Karpas-422 (cell line): ENCODE data around the gene EPG5. TPM values are rescaled to one million over a fixed set of nuclear protein-coding genes. Genes with fewer than 3 reads are reported as not detected.
A peak's percentile ranks its signal among the peaks of the same experiment; 100 is the strongest.
"Not testable (repeated sequence)": the region's sequence is repeated elsewhere in the genome, so short reads cannot be mapped to it uniquely, and the experiment has no call there.

Experiments
- DNase-seq: peaks from one replicate; pipeline ENCODE4 v3.0.0-alpha.2; 2015
- H2AFZ ChIP-seq: fragments of 200-600 bp; sonication (generic); 2 replicates; pipeline ENCODE4 v1.6.1; 2014; ENCODE audit warnings: antibody characterized with exemption, low read length, mixed read lengths
- H3K27ac ChIP-seq: fragments of 200-600 bp; sonication (generic); 2 replicates; pipeline ENCODE4 v1.5.1; 2014; ENCODE audit warnings: mild to moderate bottlenecking, low read length, moderate library complexity
- H3K27me3 ChIP-seq: fragments of 200-600 bp; sonication (generic); 2 replicates; pipeline ENCODE4 v1.6.1; 2014; ENCODE audit warnings: low read length, mixed read lengths
- H3K36me3 ChIP-seq: fragments of 200-600 bp; sonication (generic); 2 replicates; pipeline ENCODE4 v1.6.1; 2014; ENCODE audit warnings: low read length, mixed read lengths; ENCODE audit not compliant: insufficient read depth
- H3K4me1 ChIP-seq: fragments of 200-600 bp; sonication (generic); 2 replicates; pipeline ENCODE4 v1.6.1; 2014; ENCODE audit warnings: mild to moderate bottlenecking, low read length, mixed read lengths
- H3K4me2 ChIP-seq: fragments of 200-600 bp; sonication (generic); 2 replicates; pipeline ENCODE4 v1.6.1; 2014; ENCODE audit warnings: low read length, low read depth, mild to moderate bottlenecking; ENCODE audit not compliant: poor library complexity, severe bottlenecking
- H3K4me3 ChIP-seq: fragments of 200-600 bp; sonication (generic); 2 replicates; pipeline ENCODE4 v1.5.1; 2014; ENCODE audit warnings: mild to moderate bottlenecking, antibody characterized with exemption, low read length, mixed read lengths
- H3K79me2 ChIP-seq: fragments of 200-600 bp; sonication (generic); 2 replicates; pipeline ENCODE4 v1.6.1; 2014; ENCODE audit warnings: mild to moderate bottlenecking, low read length, mixed read lengths
- H3K9ac ChIP-seq: fragments of 200-600 bp; sonication (generic); 2 replicates; pipeline ENCODE4 v1.6.0; 2014; ENCODE audit warnings: low read length
- H3K9me2 ChIP-seq: fragments of 200-600 bp; sonication (generic), shearing (Covaris generic); replicated peaks from 2 replicates; pipeline ENCODE4 v1.6.0; 2014; ENCODE audit warnings: mild to moderate bottlenecking, low read length, moderate library complexity; ENCODE audit not compliant: insufficient read depth
- H3K9me3 ChIP-seq: fragments of 300-700, 200-600 bp; sonication (generic); 2 replicates; pipeline ENCODE4 v1.6.1; 2014; ENCODE audit warnings: low read length, mixed read lengths
- H4K20me1 ChIP-seq: fragments of 200-600 bp; sonication (generic); 2 replicates; pipeline ENCODE4 v1.6.1; 2014; ENCODE audit warnings: mild to moderate bottlenecking, antibody characterized with exemption, low read length, low read depth; ENCODE audit not compliant: insufficient read depth
- total RNA-seq: library from RNA; depleted of rRNA; stranded (reverse); fragments of >200 nt; shearing (Covaris generic); gene quantifications from 2 replicates; pipeline ENCODE4 v1.2.3, GENCODE V29; 2014; ENCODE audit warnings: low replicate concordance

EPG5 gene
- total RNA-seq, 1 experiment from 2014 or later: 33.2 TPM

- no peak overlapping the region for H3K27ac ChIP-seq
- 0 out of 2 replicates have a peak overlapping the region, but pooled peaks have one; percentile 13 for H3K9ac ChIP-seq
- H3K79me2 ChIP-seq: no peaks in the 10 kb centered on the region
- no peaks in the 10 kb centered on the region for H3K9me2 ChIP-seq
- no peaks in the 10 kb centered on the region for H3K9me3 ChIP-seq
- H4K20me1 ChIP-seq: no peaks in the 10 kb centered on the region
- no peaks in the 10 kb centered on the region for H3K27me3 ChIP-seq
- H3K4me2 ChIP-seq: peak overlapping the region; percentile 43
- H3K4me1 ChIP-seq: peaks cover 55% of the 10 kb centered on the region
- DNase-seq: no peak
- no peak overlapping the region for H2AFZ ChIP-seq
- H3K36me3 ChIP-seq: no peaks in the 10 kb centered on the region
- H3K4me3 ChIP-seq: no peak overlapping the region
Measured at GRCh38 chr18:45829855-45830254, 137.3 kb downstream of the EPG5 start.

- no peak overlapping the region for H2AFZ ChIP-seq
- no peak overlapping the region for H3K4me3 ChIP-seq
- H3K9me3 ChIP-seq: no peaks in the 10 kb centered on the region
- H3K9me2 ChIP-seq: no peaks in the 10 kb centered on the region
- 0 out of 2 replicates have a peak overlapping the region, but pooled peaks have one; percentile 13 for H3K9ac ChIP-seq
- DNase-seq: no peak
- H4K20me1 ChIP-seq: no peaks in the 10 kb centered on the region
- H3K4me2 ChIP-seq: peak overlapping the region; percentile 43
- peaks cover 54% of the 10 kb centered on the region for H3K4me1 ChIP-seq
- H3K36me3 ChIP-seq: no peaks in the 10 kb centered on the region
- H3K27me3 ChIP-seq: no peaks in the 10 kb centered on the region
- no peak overlapping the region for H3K27ac ChIP-seq
- H3K79me2 ChIP-seq: no peaks in the 10 kb centered on the region
Measured at GRCh38 chr18:45828917-45829811, 138.0 kb downstream of the EPG5 start.

- H3K4me3 ChIP-seq, H3K27ac ChIP-seq, H3K27me3 ChIP-seq, H3K4me2 ChIP-seq, H4K20me1 ChIP-seq, H2AFZ ChIP-seq, H3K79me2 ChIP-seq, H3K9me2 ChIP-seq, H3K9ac ChIP-seq, H3K9me3 ChIP-seq, H3K36me3 ChIP-seq: not testable (repeated sequence)
- peak; percentile 2 for DNase-seq
- H3K4me1 ChIP-seq: peaks cover 50% of the 10 kb centered on the region
Measured at GRCh38 chr18:45826716-45827115, 140.4 kb downstream of the EPG5 start.

GRCh38 chr18:45826084-45826483, 141.0 kb downstream of the EPG5 start:
- Histone ChIP-seq H3K79me2 (no peaks in the 10 kb centered on the region), H3K4me1 (peaks cover 53% of the 10 kb centered on the region)

GRCh38 chr18:45825258-45826044, 141.7 kb downstream of the EPG5 start, which contains the start of gene SIGLEC15:
TSS of gene SIGLEC15 (plus strand) at chr18:45825675. CDS start at chr18:45825729, 54 bp downstream.
- peak within 1 kb of the TSS; percentile 38 for H3K4me2 ChIP-seq
- no peaks in the 10 kb centered on the region for H3K36me3 ChIP-seq
- no peaks in the 10 kb centered on the region for H4K20me1 ChIP-seq
- no peaks in the 10 kb centered on the region; the same call in 1 of the 2 replicates for H3K27me3 ChIP-seq
- H3K9me2 ChIP-seq: no peaks in the 10 kb centered on the region
- DNase-seq: no peak
- no peak within 1 kb of the TSS for H3K27ac ChIP-seq
- peak within 1 kb of the TSS; percentile 19 for H3K9ac ChIP-seq
- no peaks in the 10 kb centered on the region for H3K9me3 ChIP-seq
- H3K4me3 ChIP-seq: 0 out of 2 replicates have a peak within 1 kb of the TSS, but pooled peaks have one; percentile 14
- peaks cover 53% of the 10 kb centered on the region for H3K4me1 ChIP-seq
- no peak within 1 kb of the TSS; the same call in 1 of the 2 replicates for H2AFZ ChIP-seq
- H3K79me2 ChIP-seq: no peaks in the 10 kb centered on the region

More at GRCh38 chr18:45826084-45826483, 141.0 kb downstream of the EPG5 start:
- Histone ChIP-seq H3K4me2 (peak overlapping the region; percentile 38), H3K9me2 (no peaks in the 10 kb centered on the region), H3K9ac (peak overlapping the region; percentile 19; the same call in 1 of the 2 replicates), H3K36me3 (no peaks in the 10 kb centered on the region), H3K9me3 (no peaks in the 10 kb centered on the region), H3K27ac (no peak overlapping the region), H2AFZ (no peak overlapping the region), H4K20me1 (no peaks in the 10 kb centered on the region), H3K4me3 (no peak overlapping the region), H3K27me3 (no peaks in the 10 kb centered on the region; the same call in 1 of the 2 replicates)
- peak; percentile 34 for DNase-seq

- Histone ChIP-seq H4K20me1 (no peaks in the 10 kb centered on the region), H3K9me2 (no peaks in the 10 kb centered on the region), H3K36me3 (no peaks in the 10 kb centered on the region), H3K4me2 (no peak overlapping the region), H3K79me2 (no peaks in the 10 kb centered on the region), H2AFZ (no peak overlapping the region), H3K4me3 (no peak overlapping the region), H3K27me3 (peaks cover 4% of the 10 kb centered on the region; the same call in 1 of the 2 replicates), H3K27ac (no peak overlapping the region), H3K4me1 (peaks cover 19% of the 10 kb centered on the region), H3K9me3 (no peaks in the 10 kb centered on the region), H3K9ac (no peak overlapping the region)
- DNase-seq: peak; percentile 43
Measured at GRCh38 chr18:45821711-45822110, 145.4 kb downstream of the EPG5 start.

- DNase-seq: peak; percentile 14
- Histone ChIP-seq H3K4me1 (peaks cover 19% of the 10 kb centered on the region), H3K4me3 (no peak overlapping the region), H3K4me2 (no peak overlapping the region), H2AFZ (no peak overlapping the region), H3K79me2 (no peaks in the 10 kb centered on the region), H3K9me2 (no peaks in the 10 kb centered on the region), H3K27me3 (peaks cover 4% of the 10 kb centered on the region; the same call in 1 of the 2 replicates), H3K36me3 (no peaks in the 10 kb centered on the region), H3K9me3 (no peaks in the 10 kb centered on the region), H3K27ac (no peak overlapping the region), H3K9ac (no peak overlapping the region), H4K20me1 (no peaks in the 10 kb centered on the region)
Measured at GRCh38 chr18:45821026-45821425, 146.1 kb downstream of the EPG5 start.
